ENCODE results near the gene NCAM1. TPM values are rescaled to one million over a fixed set of nuclear protein-coding genes. Genes with fewer than 3 reads are reported as not detected.
"Not testable (repeated sequence)": the region's sequence is repeated elsewhere in the genome, so short reads cannot be mapped to it uniquely, and the experiment has no call there.

Gene NCAM1
- total RNA-seq, 1 experiment from 2014 or later: 4.8 TPM

GRCh38 chr11:113275602-113276001 lies 314.4 kb downstream of the NCAM1 start:
- DNase-seq (ENCODE audit: low spot score): no peak

DNA sequence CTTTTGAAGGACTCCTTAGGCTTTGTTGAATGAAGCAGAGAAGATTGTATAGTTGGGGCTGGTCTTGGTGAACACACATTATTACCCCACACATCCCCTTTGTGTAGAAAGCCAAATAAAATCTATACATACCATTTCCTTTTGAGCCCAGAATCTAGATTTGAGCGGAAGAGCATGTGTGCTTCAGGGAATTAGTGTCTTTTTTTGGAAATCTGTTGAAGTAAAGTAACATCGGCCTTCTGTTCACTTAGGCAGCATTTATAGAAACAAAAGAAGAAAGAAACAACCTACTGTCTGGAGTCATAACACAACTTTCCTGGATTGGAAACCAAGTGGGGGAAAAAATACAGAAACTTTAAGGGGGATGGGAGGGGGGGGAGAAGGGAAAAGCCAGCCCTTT lies 315.2 kb downstream of the NCAM1 start:
- no peak for DNase-seq (ENCODE audit: low spot score)

DNA sequence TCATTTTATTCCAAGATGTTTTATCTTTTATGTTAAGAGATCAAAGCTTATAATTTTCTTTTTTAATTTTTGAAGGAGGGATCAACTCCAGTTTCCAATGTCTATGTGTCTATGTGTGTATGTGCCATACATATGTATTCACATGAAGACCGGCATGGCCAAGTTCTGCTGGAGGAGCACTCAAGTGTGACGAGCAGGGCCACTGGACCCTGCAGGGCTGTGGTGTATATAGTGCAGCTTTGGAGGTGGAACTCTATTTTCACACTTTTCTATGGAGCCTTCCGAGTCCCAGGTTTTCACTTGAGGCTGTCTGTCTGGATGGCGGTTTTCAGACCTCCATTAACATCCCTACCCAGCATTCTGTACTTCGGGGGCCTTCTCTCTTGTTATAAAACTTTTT lies 316.7 kb downstream of the NCAM1 start:
- no peak for DNase-seq (ENCODE audit: low spot score)

- no peak for DNase-seq (ENCODE audit: low spot score)
These were observed 317.3 kb downstream of the NCAM1 start for GRCh38 chr11:113278481-113278880.

DNA sequence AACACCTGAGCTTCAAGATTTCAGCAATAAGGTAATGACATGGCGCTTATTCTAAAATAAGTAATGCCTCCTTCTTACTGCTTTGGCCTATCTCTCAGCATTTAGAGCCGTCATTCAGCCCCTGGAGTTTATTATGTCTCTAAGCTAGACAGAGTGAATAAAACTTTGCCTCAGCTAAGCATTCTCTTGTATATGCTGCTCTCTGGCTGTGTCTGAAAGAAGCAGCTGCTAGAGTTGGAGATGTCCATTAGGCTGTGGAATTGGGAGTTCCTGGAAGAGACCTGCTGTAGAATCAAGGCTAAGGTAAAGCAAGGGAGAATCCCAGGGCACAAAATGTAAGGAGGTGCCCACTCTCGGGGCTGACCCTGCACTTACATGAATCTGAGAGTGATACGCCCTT lies 317.7 kb downstream of the NCAM1 start:
- no peak for DNase-seq (ENCODE audit: low spot score)

- DNase-seq (ENCODE audit: low spot score): no peak
These were observed 318.4 kb downstream of the NCAM1 start for GRCh38 chr11:113279591-113279990.

- no peak for DNase-seq (ENCODE audit: low spot score)
These were observed 320.0 kb downstream of the NCAM1 start for GRCh38 chr11:113281052-113281725.

GRCh38 chr11:113282898-113283437 lies 321.7 kb downstream of the NCAM1 start:
- DNase-seq (ENCODE audit: low spot score): no peak

- DNase-seq (ENCODE audit: low spot score): no peak
These were observed 322.7 kb downstream of the NCAM1 start for GRCh38 chr11:113283881-113284280.

DNA sequence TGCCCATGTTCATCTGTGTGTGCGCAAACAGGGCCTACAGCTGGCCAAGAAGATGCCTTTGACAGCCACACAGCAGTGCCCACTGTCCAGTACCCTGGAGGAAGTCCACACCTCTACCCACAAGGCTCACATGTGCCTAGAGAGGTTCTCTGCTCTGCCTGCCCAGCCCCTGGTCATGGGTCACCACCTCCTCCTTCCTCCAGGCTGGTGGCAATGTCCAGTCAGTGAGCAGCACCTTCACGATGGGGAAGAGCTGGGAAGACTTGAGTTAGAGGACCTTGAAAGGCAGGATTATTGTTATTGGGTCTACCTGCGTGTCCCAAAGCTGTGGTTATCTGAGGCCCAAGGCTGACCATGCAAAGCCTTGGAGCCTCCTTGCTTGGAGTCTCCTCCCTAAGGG lies 324.8 kb downstream of the NCAM1 start:
- DNase-seq (ENCODE audit: low spot score): no peak

DNA sequence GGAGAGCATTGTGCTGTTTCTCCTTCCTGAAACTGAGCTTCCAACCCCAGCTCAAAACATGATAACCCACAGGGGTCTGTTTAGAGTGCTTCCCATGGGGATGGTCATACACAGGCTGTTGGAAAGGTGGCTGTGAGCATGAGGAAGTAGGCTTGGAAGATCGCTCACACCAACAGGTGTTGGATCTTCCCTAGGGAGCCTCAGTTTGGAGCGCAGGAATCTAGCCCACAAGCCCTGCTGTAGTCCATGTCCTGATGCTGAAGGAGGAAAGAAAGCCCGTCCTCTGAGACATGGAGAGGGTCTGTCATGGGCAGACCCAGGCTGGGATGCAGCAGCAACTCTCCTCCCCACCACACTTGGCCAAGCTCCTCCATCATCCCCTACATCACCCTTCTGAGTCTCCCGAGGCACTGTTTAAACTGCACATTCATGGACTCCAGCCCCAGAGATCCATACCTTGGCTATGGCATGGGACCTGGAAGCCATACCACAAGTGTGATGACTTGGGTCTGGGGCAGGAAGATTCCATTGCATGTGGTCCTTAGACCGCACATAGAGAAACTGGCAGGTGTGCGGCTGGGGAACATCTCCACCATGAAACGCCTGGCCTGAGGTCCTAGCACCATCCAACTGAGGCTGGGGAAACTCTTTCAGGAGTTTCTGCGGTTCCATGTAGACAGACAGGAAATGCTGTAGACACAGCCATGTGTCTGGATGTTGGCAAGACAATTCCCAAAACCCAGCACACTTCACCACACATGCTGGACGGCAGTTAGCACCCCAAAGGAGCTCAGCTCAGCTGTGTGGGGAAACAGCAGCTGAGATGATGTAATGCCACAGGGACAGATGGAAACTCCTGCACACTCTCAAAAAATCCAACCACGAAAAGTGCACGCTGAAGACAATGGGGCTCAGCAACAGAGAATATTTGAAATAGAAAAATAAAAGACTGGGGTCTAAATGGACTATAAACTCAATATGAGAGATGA lies 325.6 kb downstream of the NCAM1 start:
- peak; percentile 37 for DNase-seq (ENCODE audit: low spot score)

DNA sequence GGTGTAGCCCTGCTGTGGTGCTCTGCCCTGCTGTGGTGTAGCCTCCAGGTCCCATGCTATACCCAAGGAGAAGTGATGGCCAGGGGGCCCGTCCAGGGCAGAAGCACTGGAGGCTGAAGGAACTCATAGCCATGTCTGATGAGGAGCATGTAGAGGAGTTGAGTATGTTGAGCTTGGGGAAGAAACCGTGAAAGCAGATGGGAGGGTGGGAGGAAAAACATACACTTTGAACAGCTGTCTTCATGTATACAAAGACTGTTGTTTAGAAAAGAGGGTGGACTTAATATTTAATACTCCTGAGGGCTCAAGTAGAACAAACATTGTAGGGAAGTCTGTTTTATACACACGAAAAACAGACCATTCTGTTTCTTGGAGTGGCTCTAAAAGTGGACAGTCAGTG lies 326.6 kb downstream of the NCAM1 start:
- no peak for DNase-seq (ENCODE audit: low spot score)

GRCh38 chr11:113288286-113288863 lies 327.2 kb downstream of the NCAM1 start:
- no peak for DNase-seq (ENCODE audit: low spot score)

- peak; percentile 46 for DNase-seq (ENCODE audit: low spot score)
These were observed 328.4 kb downstream of the NCAM1 start for GRCh38 chr11:113289431-113290187.

DNA sequence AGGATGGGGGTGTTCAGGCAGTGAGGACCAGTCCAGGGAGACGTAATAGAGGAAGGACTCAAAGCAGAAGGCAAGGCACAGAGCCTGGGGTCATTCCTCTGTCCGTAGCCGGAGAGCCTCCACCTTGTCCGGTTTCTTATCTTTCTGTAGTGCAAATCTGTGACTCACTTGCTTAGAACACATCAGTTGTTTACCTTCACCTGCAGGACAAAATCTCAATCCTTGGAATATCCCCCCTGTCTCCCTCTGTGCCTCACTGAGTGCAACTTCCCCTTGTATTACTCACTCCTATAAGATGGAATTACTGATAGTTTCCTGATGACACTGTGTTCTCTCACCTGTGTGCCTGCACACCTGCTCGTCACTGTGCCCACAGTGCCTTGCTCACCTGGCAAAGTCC lies 332.7 kb downstream of the NCAM1 start:
- no peak for DNase-seq (ENCODE audit: low spot score)

DNA sequence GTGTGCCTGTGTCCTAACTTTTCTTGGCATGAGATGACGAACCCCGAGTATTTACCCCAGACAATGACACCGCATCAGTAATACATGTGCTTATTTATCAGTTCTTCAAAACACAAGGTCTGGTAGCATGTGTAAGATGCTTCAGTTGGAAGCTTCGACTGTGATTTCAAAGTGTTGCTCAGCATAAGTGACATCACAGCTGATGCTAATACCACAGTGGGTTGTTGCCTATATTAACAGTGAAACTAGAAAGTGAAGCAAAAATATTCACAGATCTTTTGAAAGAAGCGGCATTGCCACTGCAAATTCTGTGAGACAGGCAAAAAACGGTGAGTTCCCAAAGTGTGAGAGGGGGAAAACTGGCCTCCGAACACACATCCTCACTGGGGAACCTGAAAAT lies 334.8 kb downstream of the NCAM1 start:
- no peak for DNase-seq (ENCODE audit: low spot score)

GRCh38 chr11:113296447-113297205 lies 335.4 kb downstream of the NCAM1 start:
- DNase-seq (ENCODE audit: low spot score): no peak

DNA sequence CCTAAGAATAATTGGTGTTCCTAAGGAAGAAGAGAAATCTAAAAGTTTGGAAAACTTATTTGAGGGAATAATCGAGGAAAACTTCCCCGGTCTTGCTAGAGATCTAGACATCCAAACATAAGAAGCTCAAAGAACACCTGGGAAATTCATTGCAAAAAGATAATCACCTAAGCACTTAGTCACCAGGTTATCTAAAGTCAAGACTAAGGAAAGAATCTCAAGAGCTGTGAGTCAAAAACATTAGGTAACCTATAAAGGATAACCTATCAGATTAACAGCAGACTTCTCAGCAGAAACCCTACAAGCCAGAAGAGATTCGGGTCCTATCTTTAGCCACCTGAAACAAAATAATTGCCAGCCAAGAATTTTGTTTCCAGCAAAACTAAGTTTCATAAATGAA lies 337.3 kb downstream of the NCAM1 start:
- DNase-seq (ENCODE audit: low spot score): not testable (repeated sequence)

- DNase-seq (ENCODE audit: low spot score): no peak
These were observed 343.7 kb downstream of the NCAM1 start for GRCh38 chr11:113304916-113305315.

DNA sequence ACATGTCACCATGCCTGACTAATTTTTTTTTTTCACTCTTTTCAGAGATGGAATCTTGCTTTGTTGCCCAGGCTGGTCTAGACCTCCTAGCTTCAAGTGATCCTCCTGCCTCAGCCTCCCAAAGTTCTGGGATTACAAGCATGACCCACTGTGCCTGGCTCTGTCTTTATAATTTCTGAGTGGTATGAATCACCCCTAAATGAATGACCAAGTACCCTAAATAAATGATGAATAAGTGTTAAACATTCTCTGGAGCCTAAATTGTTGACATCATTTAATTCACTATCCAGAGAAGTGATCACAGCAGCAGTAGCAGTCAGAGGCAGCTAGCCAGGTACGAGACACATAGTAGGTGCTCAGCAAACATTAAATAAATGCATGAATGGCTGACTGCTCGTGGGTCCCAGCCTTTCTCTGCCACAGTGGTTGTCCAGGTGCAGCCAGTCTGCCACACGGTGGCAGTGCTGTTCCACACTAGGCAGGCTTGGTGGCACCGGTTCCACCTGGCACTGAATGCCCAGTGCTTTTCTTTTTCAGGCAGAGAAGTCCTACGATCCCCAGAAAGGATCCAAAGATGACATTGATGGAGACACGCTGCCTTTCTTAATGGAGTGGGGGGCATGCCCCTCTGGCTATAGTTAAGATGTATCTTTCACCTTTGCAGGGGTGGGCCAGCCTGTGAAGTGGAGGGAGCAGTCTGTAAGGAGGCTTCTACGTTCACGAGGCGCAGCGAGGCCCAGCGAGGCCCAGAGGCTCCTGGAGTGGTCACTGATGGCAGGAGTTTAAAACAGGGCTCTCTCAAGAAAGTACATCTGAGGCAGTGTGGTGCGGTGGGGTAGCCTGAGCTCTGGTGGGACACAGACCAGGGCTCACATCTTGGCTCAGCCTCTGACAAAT lies 344.5 kb downstream of the NCAM1 start:
- peak; percentile 74 for DNase-seq (ENCODE audit: low spot score)

Measured in H4 (cell line).